ENCODE measurements around the gene SAP25.
A peak's percentile ranks its signal among the peaks of the same experiment; 100 is the strongest.
"Not testable (repeated sequence)": the region's sequence is repeated elsewhere in the genome, so short reads cannot be mapped to it uniquely, and the experiment has no call there.

The SAP25 gene

GRCh38 chr7:100575206-100575631 lies 1.5 kb upstream of the SAP25 start:
- DNase-seq = no peak

- no peak for DNase-seq
These were observed 884 bp upstream of the SAP25 start for GRCh38 chr7:100574362-100575205.

GRCh38 chr7:100572949-100573675 lies 588 bp downstream of the SAP25 start:
- DNase-seq = no peak

- DNase-seq = no peak
These were observed 1.3 kb downstream of the SAP25 start for GRCh38 chr7:100572281-100572948.

- no peak for DNase-seq
These were observed 1.9 kb downstream of the SAP25 start for GRCh38 chr7:100571829-100572116.

- no peak for DNase-seq
These were observed 2.5 kb downstream of the SAP25 start for GRCh38 chr7:100570954-100571828.

GRCh38 chr7:100568896-100569844 lies 4.5 kb downstream of the SAP25 start:
- DNase-seq = peak; percentile 68

- DNase-seq = no peak
These were observed 5.4 kb downstream of the SAP25 start for GRCh38 chr7:100568176-100568895.

GRCh38 chr7:100567751-100568175 lies 5.9 kb downstream of the SAP25 start:
- no peak for DNase-seq

GRCh38 chr7:100567031-100567730 lies 6.5 kb downstream of the SAP25 start:
- DNase-seq = no peak

- DNase-seq = no peak
These were observed 7.6 kb downstream of the SAP25 start for GRCh38 chr7:100566018-100566531.

GRCh38 chr7:100565133-100565571 lies 8.5 kb downstream of the SAP25 start:
- no peak for DNase-seq

- not testable (repeated sequence) for DNase-seq
These were observed 9.3 kb downstream of the SAP25 start for GRCh38 chr7:100564405-100564804.

GRCh38 chr7:100563809-100564400 lies 9.8 kb downstream of the SAP25 start:
- peak; percentile 78 for DNase-seq

GRCh38 chr7:100563100-100563564 lies 10.6 kb downstream of the SAP25 start:
- no peak for DNase-seq

GRCh38 chr7:100562195-100563099 lies 11.3 kb downstream of the SAP25 start:
- no peak for DNase-seq

GRCh38 chr7:100561491-100562194 lies 12.1 kb downstream of the SAP25 start:
- no peak for DNase-seq

Data from right hindlimb (tissue), 1 donor.